Upper lobe of left lung (tissue), 4 donors: ENCODE results near the gene PRKAR1B.

Experiments used
- CTCF ChIP-seq, 6 experiments: fragments of 450-650 bp in 4 of 6; fragments of 200-600 bp in 2 of 6; sonication (generic) in 2 of 6; IDR thresholded peaks; one replicate each; pipeline ENCODE4 v1.5.1; 2016 to 2019; ENCODE audit warnings: antibody characterized with exemption in 6 of 6
- POLR2A ChIP-seq, 4 donors: fragments of 450-650 bp; IDR thresholded peaks; one replicate each; pipeline ENCODE4 v1.5.1; 2016 to 2017; ENCODE audit warnings: antibody characterized with exemption in 4 of 4, mild to moderate bottlenecking in 2 of 4
- POLR2AphosphoS5 ChIP-seq, 2 donors: sonication (generic); formaldehyde crosslinking; IDR thresholded peaks; one replicate each; pipeline ENCODE4 v1.5.1; 2017; ENCODE audit warnings: antibody characterized with exemption in 2 of 2

GRCh38 chr7:676972-677385 lies 50.1 kb downstream of the PRKAR1B start:
- TF ChIP-seq CTCF (IDR thresholded peaks at IDR 0.05): no peak
- no peak for TF ChIP-seq POLR2AphosphoS5 (IDR thresholded peaks at IDR 0.05)
- TF ChIP-seq POLR2A (IDR thresholded peaks at IDR 0.05): no peak
